HG03520 (cell line): ENCODE measurements around the gene IGDCC3.

Source experiments
- ATAC-seq: cut with Tn5 transposase; IDR thresholded peaks from one replicate; pipeline ENCODE4 v1.9.1; 2021; ENCODE audit warnings: mild to moderate bottlenecking, moderate library complexity; ENCODE audit not compliant: unreplicated experiment

IGDCC3 gene

GRCh38 chr15:65329288-65329983, 48.4 kb downstream of the IGDCC3 start:
- no peak for ATAC-seq

GRCh38 chr15:65328506-65329287, 49.1 kb downstream of the IGDCC3 start:
- no peak for ATAC-seq

GRCh38 chr15:65327651-65328393, 50.0 kb downstream of the IGDCC3 start:
- ATAC-seq: no peak

GRCh38 chr15:65326818-65327217, 51.0 kb downstream of the IGDCC3 start:
- ATAC-seq: no peak

GRCh38 chr15:65326117-65326526, 51.7 kb downstream of the IGDCC3 start:
- ATAC-seq: no peak

GRCh38 chr15:65323071-65323511, 54.7 kb downstream of the IGDCC3 start:
- ATAC-seq: no peak

- no peak for ATAC-seq
These were observed 58.9 kb downstream of the IGDCC3 start for GRCh38 chr15:65318870-65319356.

GRCh38 chr15:65312400-65312916, 65.3 kb downstream of the IGDCC3 start:
- ATAC-seq: no peak

GRCh38 chr15:65311760-65312159, 66.0 kb downstream of the IGDCC3 start:
- ATAC-seq: no peak

GRCh38 chr15:65310431-65311137, 67.2 kb downstream of the IGDCC3 start:
- ATAC-seq: no peak

- ATAC-seq: no peak
These were observed 67.9 kb downstream of the IGDCC3 start for GRCh38 chr15:65309882-65310418.

GRCh38 chr15:65307978-65308377, 69.8 kb downstream of the IGDCC3 start:
- ATAC-seq: no peak

GRCh38 chr15:65306551-65306950, 71.3 kb downstream of the IGDCC3 start:
- no peak for ATAC-seq

GRCh38 chr15:65305776-65306175, 72.0 kb downstream of the IGDCC3 start:
- ATAC-seq: no peak

GRCh38 chr15:65305150-65305758, 72.5 kb downstream of the IGDCC3 start:
- peak; percentile 28 for ATAC-seq

GRCh38 chr15:65304381-65305149, 73.2 kb downstream of the IGDCC3 start, which contains the start of gene RNU5B-1:
RNU5B-1 (plus strand) TSS chr15:65304677.
- peak; percentile 49 for ATAC-seq

- no peak for ATAC-seq
These were observed 74.0 kb downstream of the IGDCC3 start for GRCh38 chr15:65303687-65304380.

GRCh38 chr15:65302061-65302460, 75.7 kb downstream of the IGDCC3 start:
- no peak for ATAC-seq
